ENCODE measurements around the gene CNIH3.

Gene CNIH3

GRCh38 chr1:224726441-224727182, 110.5 kb downstream of the CNIH3 start:
- no peak for DNase-seq

DNA sequence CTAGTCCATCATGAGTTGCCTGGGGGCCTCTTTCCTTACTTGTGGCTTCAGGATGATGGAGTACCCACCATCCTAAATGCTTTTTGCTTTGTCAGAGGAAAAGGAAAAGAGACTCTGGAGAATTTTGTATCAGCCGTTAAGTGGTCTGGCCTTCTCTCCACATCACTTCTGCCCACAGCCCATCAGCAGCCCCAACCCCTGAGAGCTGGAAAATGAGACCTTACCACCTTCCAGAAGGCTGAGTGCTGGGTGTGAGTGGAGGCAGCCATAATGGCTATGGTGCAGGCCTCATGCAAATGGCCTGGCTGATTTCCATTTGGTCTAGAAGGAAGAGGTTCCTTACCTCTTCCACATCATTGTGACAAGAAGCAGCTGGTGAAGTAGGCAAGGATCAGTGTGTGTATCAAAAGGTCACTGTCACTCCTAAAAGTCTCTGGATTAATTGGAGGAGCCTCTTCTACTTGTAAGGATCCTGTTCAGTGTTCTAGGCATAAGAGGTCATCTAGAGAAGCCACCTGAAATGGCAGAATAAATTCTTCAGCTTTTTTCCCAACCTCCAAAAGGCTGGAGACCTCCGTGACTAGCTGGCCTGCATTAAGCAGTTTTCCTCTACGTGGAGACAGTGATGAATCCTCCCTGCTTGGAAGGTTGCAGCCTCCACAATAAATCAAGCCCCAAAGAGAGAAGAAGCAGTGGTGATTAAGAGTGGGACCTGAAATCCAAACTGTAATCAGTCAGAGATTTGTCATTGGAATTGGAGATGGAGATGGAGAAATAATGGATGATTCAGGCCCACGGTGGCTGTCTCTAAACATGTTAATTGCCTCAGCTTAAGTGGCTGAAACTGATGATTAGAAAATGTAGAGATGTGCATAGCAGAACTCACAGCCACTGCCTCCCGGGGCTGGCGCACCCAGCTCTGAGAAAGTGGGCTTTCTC, 111.5 kb downstream of the CNIH3 start:
- DNase-seq, result no peak

DNA sequence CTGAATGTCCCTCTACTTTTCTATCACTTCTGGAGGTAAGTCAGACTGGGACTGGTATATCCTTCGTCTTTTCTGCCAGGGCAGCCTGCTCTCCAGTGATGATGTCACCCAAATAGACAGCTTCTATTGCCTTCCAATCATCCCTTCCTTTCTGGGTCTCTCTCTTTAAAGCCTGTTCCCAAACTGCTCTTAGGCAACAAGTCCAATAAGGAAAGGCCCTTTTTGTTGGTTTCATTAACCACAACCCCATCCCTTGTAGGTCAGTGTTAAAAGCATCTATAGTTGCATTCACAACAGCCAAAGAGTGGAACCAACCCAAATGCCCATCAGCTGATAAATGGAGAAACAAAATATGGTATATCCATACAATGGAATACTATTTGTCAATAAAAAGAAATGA, 114.4 kb downstream of the CNIH3 start:
- no peak for DNase-seq

GRCh38 chr1:224730965-224731364, 114.8 kb downstream of the CNIH3 start:
- no peak for DNase-seq

DNA sequence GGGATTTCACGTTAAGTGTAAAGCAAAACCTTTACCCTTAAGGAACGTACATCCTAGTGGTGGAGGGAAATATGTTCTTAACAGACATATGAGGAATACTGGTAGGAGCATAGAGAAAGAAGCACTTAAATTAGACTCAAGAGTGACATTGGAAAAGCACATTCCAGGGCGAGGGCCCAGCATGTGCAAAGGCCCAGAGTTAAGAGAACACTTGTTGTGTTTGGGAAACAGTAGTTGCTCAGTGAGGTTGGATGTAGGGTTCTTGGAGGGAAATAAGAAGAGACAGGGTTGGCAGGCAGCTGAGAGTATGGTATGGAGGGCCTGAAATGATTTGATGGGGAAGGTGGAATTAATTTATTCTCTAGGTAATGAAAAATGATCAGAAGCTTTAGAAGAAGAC, 115.5 kb downstream of the CNIH3 start:
- no peak for DNase-seq

DNA sequence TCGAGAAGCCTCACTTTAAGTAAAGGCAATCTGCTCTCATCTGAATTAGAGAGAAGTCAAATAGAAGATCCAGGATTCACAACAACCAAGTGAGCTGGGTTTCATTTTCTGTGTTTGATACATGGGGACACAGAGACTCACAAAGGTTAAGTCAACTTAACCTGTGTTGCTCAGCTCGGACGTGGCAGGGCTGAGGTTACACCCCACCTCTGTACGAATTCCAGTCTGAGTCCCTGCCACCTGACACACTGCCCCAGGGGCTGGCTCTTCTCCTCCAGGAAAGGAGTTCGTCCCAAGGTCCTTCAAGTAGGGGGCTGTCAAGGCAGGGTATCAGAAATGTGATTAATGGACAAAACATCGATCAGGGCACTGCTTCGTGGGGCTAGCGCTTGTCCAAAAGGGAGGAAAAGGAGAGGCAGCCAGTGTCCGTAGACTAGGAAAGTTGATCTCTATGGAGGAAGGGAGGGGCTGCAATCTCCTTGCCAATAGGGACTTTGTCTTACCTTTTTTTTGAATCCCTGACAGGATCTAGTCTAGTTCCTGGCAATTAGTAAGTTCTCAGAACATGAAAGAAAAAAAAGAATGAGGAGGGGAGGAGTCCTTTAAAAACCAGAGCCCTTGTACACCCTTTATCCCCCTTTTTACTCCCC, 116.4 kb downstream of the CNIH3 start:
- DNase-seq, result no peak

GRCh38 chr1:224733027-224733911, 117.2 kb downstream of the CNIH3 start:
- DNase-seq, result no peak

GRCh38 chr1:224734261-224734935, 118.3 kb downstream of the CNIH3 start:
- no peak for DNase-seq

- DNase-seq, result no peak
Observed at GRCh38 chr1:224735159-224735558, 119.0 kb downstream of the CNIH3 start.

GRCh38 chr1:224736619-224737352, 120.7 kb downstream of the CNIH3 start:
- no peak for DNase-seq

GRCh38 chr1:224737353-224737727, 121.2 kb downstream of the CNIH3 start:
- DNase-seq, result no peak

GRCh38 chr1:224739303-224739996, 123.3 kb downstream of the CNIH3 start:
- no peak for DNase-seq

DNA sequence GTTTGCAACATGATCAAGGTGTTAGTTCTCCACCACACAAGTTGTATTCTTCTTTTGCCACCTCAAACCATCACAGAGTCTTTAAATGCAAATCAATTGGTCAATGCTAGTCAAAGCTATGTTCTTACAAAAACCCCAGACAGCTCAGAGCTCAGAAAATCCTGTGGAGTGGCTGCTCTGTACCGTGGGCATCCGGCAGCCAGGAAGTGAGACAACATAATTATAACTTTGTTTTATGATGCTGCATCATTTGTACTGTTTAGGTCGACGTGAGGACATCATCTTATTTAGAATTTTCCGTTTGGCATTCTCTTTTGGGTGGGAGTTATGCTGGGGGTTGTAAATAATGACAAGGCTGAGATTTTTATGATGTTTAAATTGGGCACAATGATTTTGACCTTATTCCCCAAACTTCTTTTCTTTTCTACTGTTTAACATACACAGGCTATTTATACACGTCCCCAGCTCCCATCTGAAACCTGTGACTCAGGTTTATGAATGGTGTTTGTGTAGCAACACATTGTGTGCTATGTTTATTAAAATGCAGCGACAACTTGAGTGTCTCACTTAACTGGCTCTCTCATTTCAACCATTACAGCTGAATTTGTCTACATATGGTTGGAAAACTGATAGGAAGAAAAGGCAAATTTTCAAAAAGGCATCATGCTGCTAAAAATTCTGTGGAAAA, 124.0 kb downstream of the CNIH3 start:
- DNase-seq, result no peak

DNA sequence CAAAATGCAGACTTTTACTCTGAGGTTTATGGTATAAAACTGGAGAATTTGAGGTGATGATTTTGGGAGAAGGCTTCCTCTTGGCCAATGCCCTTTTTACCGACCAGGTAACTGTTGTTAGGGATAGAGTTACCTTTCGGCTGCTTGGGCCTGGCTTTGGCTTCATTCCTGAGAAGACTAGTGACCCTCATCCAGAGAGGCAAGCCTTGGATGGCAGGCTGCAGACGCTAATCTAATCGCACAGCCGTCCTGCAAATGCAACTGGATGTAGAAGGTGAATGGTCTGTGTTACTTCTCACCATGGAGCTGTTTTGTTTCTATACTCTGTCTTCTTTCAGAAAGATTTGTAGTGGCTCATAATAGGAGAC, 124.6 kb downstream of the CNIH3 start:
- DNase-seq, result no peak

DNA sequence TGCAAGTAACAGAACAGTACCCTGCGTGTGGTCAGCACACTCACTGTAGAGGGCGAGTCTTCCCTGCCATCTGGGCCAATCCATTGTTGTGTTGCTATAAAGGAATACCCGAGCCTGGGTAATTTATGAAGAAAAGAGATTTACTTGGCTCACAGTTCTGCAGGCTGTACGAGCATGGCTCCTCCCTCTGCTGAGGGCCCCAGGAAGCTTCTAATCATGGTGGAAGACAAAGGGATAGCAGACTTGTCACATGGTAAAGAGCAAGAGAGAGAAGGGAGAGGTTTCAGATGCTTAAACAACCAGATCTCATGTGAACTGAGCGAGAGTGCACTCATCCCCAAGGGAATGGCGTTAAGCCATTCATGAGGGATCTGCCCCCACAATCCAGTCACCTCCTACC, 126.2 kb downstream of the CNIH3 start:
- no peak for DNase-seq

DNA sequence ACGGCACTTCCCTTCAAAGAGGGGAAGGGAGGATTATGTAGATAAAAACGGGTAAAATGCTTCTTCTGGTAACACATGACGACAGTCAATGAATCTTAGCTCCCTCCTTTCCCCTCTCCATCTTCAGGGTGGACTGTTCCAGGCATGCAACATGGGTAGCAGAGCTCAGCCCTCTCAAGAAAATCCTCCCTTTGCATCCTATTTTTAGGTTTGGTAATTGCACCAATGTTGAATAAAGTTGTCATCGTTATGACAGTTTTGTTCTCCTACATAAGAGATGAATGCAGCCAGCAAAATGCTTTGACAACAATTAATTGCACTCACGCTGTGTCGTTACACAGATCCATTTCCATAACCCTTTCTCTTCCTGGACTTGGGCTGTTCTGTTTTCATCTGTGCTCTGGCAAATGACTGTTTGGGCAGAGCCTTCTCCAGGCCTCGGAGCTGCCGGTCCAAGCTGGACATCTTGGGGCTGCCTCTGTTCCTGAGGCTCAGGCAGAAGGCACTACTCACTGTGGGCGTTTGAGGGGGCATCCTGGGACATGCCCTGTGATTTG, 127.6 kb downstream of the CNIH3 start:
- DNase-seq, result no peak

GRCh38 chr1:224744521-224744920, 128.4 kb downstream of the CNIH3 start:
- no peak for DNase-seq

DNA sequence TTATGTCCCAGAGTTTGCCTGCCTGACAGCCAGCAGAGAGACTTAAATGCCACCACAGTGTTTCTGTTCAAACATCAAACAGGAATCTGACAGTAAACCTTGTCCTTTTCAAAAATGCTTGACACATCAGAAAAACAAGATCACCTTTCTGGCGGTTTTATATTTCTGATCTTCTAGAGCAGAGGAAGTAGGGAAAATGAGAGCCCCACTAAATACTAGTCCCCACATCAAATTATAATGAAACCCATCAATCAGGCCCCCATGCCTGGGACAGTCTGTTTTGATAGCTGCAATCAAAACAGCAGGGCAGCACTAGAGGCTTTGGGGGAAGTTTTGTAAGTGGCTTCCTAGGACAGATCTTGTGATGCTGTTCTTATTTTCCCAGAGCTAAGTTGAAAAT, 129.3 kb downstream of the CNIH3 start:
- no peak for DNase-seq

- DNase-seq, result no peak
Observed at GRCh38 chr1:224745924-224746323, 129.8 kb downstream of the CNIH3 start.

DNA sequence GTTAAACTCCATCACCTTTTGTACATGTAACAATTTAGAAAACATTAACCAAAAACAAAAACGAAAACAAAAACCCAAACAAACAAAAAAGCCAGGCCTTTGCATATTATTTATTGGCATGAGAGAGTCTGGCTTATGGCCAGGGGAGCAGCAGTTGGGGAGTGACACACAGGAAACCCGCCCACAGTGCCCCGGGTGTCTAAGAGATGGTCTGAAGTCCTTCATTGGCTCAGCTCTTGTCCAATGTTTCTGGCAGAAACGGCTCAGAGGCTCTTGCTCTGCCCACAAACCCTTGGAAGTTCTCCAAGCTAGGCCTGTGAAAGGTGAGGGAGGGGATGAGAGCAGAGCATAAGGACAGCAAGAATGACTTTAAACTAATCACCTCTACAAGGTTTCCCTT, 131.5 kb downstream of the CNIH3 start:
- DNase-seq, result no peak

Measured in CD4-positive, alpha-beta T cell treated with Interferon alpha-2 for 1 hour (primary cell).